Adrenal gland (tissue), 5 donors: ENCODE measurements around the gene COP1.

Source experiments
- POLR2A ChIP-seq, 2 donors: fragments of 450-650 bp; IDR thresholded peaks; one replicate each; pipeline ENCODE4 v1.6.1; 2017; ENCODE audit warnings: antibody characterized with exemption in 2 of 2, mild to moderate bottlenecking in 2 of 2, moderate library complexity in 1 of 2
- TF ChIP-seq, protein P1 (sequence below), 6 experiments: fragments of 450-650 bp in 4 of 6; fragments of 200-600 bp in 2 of 6; sonication (generic) in 1 of 6; IDR thresholded peaks; 1 replicate in 5 of 6; 2 replicates in 1 of 6; pipeline versions ENCODE4 v1.5.1 to v1.8.0; 2016 to 2021; ENCODE audit warnings: antibody characterized with exemption in 6 of 6, mild to moderate bottlenecking in 2 of 6, moderate library complexity in 1 of 6
- donor health status: DM: no; HTN: no; CAD: no.

DNA sequence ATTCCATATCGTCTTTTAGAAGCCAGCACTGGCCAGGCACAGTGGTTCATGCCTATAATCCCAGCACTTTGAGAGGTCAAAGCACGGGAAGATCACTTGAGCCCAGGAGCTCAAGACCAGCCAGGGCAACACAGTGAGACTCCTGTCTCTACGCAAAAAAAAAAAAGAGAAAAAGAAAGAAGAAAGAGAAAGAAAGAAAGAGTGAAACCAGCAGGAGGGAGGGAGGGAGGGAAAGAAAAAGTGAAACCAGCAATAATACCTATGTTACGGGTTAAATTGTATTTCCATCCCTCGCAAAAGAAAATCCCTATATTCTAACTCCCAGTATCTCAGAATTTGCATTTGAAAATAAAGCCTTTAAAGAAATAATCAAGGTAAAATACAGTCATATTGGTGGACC, 10.4 kb downstream of the COP1 start:
- TF ChIP-seq, protein P1, sequence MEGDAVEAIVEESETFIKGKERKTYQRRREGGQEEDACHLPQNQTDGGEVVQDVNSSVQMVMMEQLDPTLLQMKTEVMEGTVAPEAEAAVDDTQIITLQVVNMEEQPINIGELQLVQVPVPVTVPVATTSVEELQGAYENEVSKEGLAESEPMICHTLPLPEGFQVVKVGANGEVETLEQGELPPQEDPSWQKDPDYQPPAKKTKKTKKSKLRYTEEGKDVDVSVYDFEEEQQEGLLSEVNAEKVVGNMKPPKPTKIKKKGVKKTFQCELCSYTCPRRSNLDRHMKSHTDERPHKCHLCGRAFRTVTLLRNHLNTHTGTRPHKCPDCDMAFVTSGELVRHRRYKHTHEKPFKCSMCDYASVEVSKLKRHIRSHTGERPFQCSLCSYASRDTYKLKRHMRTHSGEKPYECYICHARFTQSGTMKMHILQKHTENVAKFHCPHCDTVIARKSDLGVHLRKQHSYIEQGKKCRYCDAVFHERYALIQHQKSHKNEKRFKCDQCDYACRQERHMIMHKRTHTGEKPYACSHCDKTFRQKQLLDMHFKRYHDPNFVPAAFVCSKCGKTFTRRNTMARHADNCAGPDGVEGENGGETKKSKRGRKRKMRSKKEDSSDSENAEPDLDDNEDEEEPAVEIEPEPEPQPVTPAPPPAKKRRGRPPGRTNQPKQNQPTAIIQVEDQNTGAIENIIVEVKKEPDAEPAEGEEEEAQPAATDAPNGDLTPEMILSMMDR (IDR thresholded peaks at IDR 0.05), result no peak
- no peak for TF ChIP-seq POLR2A (IDR thresholded peaks at IDR 0.05)
